Measurements from ENCODE around the gene YPEL5. TPM values are rescaled to one million over a fixed set of nuclear protein-coding genes. Genes with fewer than 3 reads are reported as not detected.

The YPEL5 gene
- total RNA-seq, 1 donor from 2014 or later, result 84.2 TPM

DNA sequence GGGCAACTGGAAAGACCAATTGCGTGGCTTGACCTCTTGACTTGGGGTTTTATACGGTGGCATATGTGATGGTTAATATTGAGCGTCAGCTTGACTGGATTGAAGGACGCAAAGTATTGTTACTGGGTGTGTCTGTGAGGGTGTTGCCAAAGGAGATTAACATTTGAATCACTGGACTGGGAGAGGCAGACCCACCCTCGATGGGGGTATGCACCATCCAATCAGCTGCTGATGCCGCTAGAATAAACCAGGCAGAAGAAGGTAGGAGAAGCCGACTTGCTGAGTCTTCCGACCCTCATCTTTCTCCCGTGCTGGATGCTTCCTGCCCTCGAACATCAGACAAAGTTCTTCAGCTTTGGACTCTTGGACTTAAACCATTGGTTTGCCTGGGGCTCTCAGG, 34.2 kb upstream of the YPEL5 start:
- Histone ChIP-seq H3K4me3 (ENCODE audit: low read depth, low read length) (no peak overlapping the region), H3K36me3 (ENCODE audit: control insufficient read depth, insufficient read depth, low read length) (no peaks in the 10 kb centered on the region), H3K27me3 (ENCODE audit: control insufficient read depth, insufficient read depth, low read length) (no peaks in the 10 kb centered on the region)
- TF ChIP-seq, protein P1, sequence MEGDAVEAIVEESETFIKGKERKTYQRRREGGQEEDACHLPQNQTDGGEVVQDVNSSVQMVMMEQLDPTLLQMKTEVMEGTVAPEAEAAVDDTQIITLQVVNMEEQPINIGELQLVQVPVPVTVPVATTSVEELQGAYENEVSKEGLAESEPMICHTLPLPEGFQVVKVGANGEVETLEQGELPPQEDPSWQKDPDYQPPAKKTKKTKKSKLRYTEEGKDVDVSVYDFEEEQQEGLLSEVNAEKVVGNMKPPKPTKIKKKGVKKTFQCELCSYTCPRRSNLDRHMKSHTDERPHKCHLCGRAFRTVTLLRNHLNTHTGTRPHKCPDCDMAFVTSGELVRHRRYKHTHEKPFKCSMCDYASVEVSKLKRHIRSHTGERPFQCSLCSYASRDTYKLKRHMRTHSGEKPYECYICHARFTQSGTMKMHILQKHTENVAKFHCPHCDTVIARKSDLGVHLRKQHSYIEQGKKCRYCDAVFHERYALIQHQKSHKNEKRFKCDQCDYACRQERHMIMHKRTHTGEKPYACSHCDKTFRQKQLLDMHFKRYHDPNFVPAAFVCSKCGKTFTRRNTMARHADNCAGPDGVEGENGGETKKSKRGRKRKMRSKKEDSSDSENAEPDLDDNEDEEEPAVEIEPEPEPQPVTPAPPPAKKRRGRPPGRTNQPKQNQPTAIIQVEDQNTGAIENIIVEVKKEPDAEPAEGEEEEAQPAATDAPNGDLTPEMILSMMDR (IDR thresholded peaks at IDR 0.05; ENCODE audit: insufficient read depth, low read length, severe bottlenecking), result no peak
- FAIRE-seq (no peak), DNase-seq (ENCODE audit: low read depth) (no peak)

GRCh38 chr2:30113617-30114293, 33.1 kb upstream of the YPEL5 start:
- DNase-seq (ENCODE audit: low read depth), result peak; percentile 76
- H3K27me3 ChIP-seq (ENCODE audit: control insufficient read depth, insufficient read depth, low read length), result no peaks in the 10 kb centered on the region
- no peaks in the 10 kb centered on the region for H3K36me3 ChIP-seq (ENCODE audit: control insufficient read depth, insufficient read depth, low read length)
- H3K4me3 ChIP-seq (ENCODE audit: low read depth, low read length), result no peak overlapping the region
- TF ChIP-seq, protein P1 (IDR thresholded peaks at IDR 0.05; ENCODE audit: insufficient read depth, low read length, severe bottlenecking), result no peak
- FAIRE-seq, result no peak

DNA sequence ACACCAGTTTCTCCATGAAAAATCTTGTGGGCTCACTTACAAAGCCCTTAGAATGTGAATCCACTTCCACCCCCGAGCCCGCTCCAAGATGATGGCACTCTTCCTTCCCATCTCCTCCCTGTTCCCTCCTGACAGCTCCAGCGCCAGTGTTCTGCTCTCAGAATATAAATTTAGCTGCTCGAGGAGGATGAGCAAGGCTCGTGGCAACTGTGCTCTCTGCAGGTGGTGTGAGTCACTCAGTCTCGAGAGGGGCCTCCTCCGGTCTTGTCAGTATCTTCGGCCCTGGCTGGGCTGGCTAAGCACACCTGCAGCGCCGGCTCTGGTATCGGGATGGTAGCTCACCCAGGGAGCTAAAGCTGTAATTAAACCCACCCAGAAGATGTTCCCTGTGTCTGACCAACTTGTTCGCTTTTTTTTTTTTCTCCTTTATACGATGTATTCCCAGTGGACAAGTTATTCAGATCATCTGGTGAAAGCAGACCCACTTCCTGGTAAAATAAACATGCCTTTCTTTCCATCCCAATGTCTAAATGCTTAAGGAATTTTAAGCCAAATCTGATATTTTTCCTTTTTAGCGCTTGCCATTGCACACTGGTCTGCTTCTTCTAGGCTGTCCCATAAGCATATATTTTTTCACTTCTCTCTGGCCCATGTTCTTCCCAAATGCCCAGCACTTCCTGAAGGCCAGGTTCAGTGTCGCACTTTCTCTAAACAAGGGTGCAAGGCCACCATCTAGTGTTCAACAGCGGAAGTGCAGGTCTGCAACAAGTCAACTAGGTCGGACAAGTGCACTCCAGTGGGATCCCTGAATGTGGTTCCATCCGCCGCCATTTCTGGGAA, 31.4 kb upstream of the YPEL5 start:
- TF ChIP-seq, protein P1 (IDR thresholded peaks at IDR 0.05; ENCODE audit: insufficient read depth, low read length, severe bottlenecking), result peak; percentile 88
- Histone ChIP-seq H3K4me3 (ENCODE audit: low read depth, low read length) (no peak overlapping the region), H3K36me3 (ENCODE audit: control insufficient read depth, insufficient read depth, low read length) (no peaks in the 10 kb centered on the region), H3K27me3 (ENCODE audit: control insufficient read depth, insufficient read depth, low read length) (no peaks in the 10 kb centered on the region)
- peak; percentile 70 for DNase-seq (ENCODE audit: low read depth)
- FAIRE-seq, result no peak

DNA sequence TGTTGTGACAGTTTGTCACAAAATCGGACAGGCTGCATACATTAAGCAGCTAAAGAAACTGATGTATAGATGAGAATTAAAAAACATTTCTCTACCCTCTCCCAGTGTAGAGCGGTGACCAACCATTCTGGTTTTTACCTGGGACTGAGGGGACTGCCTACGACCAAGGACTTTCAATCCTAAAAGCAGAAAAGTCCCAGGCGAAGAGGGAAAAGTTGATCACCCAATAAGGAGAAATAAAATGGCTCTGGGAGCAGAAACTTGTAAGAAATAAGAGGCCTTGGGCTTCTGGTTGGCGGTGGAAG, 30.9 kb upstream of the YPEL5 start:
- Histone ChIP-seq H3K4me3 (ENCODE audit: low read depth, low read length) (no peak overlapping the region), H3K27me3 (ENCODE audit: control insufficient read depth, insufficient read depth, low read length) (no peaks in the 10 kb centered on the region), H3K36me3 (ENCODE audit: control insufficient read depth, insufficient read depth, low read length) (no peaks in the 10 kb centered on the region)
- TF ChIP-seq, protein P1 (IDR thresholded peaks at IDR 0.05; ENCODE audit: insufficient read depth, low read length, severe bottlenecking), result no peak
- no peak for FAIRE-seq
- no peak for DNase-seq (ENCODE audit: low read depth)

GRCh38 chr2:30122362-30122761, 24.4 kb upstream of the YPEL5 start:
- H3K27me3 ChIP-seq (ENCODE audit: control insufficient read depth, insufficient read depth, low read length), result no peaks in the 10 kb centered on the region
- TF ChIP-seq, protein P1 (IDR thresholded peaks at IDR 0.05; ENCODE audit: insufficient read depth, low read length, severe bottlenecking), result no peak
- DNase-seq (ENCODE audit: low read depth) (no peak), FAIRE-seq (peak; percentile 18)
- no peak overlapping the region for H3K4me3 ChIP-seq (ENCODE audit: low read depth, low read length)
- H3K36me3 ChIP-seq (ENCODE audit: control insufficient read depth, insufficient read depth, low read length), result no peaks in the 10 kb centered on the region

Measured in bronchial epithelial cell (primary cell).